Vagina (tissue), 2 donors: ENCODE results near the gene CFAP74.

Experiments
- POLR2A ChIP-seq, 2 donors: fragments of 450-650 bp; IDR thresholded peaks; one replicate each; pipeline ENCODE4 v1.6.1; 2017; ENCODE audit warnings: antibody characterized with exemption in 2 of 2, mild to moderate bottlenecking in 2 of 2, moderate library complexity in 2 of 2
- TF ChIP-seq, protein P1 (sequence below), 3 experiments: fragments of 450-650 bp in 2 of 3; fragments of 200-600 bp in 1 of 3; sonication (generic) in 1 of 3; IDR thresholded peaks; one replicate each; pipeline ENCODE4 v1.5.1; 2017 to 2019; ENCODE audit warnings: antibody characterized with exemption in 3 of 3, mild to moderate bottlenecking in 2 of 3, moderate library complexity in 2 of 3

DNA sequence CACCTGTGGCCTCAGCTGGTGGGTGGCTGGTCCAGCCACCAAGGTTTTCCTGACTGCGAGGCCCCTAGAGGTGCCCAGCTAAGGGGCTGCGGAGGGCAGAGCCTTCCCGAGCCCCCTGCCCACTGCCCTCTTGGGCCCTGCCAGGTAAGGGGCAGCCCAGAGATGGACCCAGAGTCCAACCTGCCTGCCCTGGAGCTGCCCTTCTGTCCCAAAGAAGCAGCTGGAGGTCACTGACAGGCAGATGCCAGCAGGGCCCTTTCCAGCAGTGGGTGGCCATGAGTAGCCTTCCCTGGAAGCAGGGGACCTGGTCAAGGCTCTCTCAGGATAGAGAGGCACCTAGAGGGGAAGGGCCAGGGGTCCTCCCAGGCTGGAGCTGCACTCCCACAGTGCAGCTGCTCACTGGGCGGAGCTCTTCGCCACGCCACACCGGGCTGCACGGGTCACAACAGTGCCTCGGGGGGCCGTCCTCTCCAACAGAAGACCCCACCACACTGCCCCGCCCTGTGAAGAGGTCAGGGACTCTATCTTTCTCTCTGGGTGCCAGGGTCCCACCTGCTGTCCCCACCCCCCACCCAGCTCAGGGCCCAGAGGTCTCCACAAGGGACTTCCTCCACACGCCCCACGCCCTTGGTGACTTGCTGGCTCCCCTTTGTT is 101.8 kb downstream of the CFAP74 start:
- TF ChIP-seq POLR2A (IDR thresholded peaks at IDR 0.05): no peak
- TF ChIP-seq, protein P1, sequence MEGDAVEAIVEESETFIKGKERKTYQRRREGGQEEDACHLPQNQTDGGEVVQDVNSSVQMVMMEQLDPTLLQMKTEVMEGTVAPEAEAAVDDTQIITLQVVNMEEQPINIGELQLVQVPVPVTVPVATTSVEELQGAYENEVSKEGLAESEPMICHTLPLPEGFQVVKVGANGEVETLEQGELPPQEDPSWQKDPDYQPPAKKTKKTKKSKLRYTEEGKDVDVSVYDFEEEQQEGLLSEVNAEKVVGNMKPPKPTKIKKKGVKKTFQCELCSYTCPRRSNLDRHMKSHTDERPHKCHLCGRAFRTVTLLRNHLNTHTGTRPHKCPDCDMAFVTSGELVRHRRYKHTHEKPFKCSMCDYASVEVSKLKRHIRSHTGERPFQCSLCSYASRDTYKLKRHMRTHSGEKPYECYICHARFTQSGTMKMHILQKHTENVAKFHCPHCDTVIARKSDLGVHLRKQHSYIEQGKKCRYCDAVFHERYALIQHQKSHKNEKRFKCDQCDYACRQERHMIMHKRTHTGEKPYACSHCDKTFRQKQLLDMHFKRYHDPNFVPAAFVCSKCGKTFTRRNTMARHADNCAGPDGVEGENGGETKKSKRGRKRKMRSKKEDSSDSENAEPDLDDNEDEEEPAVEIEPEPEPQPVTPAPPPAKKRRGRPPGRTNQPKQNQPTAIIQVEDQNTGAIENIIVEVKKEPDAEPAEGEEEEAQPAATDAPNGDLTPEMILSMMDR (IDR thresholded peaks at IDR 0.05): no peak
